Measurements from ENCODE around the gene SNAPC2.

DNA sequence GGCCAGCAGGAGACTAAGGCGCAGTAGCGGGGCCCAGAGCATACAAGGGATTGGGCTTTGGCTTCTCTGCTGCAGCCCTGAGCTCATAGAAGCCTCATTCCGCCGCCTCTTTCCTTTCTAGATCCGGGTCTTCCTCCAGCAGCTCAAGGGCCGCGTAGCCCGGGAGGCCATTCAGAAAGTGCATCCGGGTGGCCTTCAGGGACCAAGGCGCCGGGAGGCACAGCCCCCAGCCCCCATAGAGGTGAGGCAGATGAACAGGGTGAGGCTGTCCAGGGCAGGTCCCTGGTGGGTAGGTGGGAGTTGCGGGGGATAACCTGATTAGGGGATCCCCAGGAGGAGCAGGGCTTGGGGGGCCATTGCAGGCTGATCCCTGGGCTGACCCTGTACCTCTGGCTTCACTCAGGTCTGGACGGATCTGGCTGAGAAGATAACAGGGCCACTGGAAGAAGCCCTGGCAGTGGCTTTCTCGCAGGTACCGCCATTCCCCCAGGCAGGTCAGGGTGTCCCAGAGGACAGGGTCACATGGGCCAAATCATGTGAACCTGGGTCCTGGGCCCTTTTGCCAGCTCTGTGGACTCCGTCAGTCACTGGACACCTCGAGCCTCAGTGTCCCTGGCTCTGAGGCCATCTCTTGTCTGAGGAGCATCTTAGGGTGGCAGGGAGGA, 1.3 kb downstream of the SNAPC2 start:
- TF ChIP-seq EZH2phosphoT487 (IDR thresholded peaks at IDR 0.05; ENCODE audit: borderline replicate concordance, low read depth), result no peak
- no peak for TF ChIP-seq RAD21 (IDR thresholded peaks at IDR 0.05; ENCODE audit: low read length)
- TF ChIP-seq, protein P1, sequence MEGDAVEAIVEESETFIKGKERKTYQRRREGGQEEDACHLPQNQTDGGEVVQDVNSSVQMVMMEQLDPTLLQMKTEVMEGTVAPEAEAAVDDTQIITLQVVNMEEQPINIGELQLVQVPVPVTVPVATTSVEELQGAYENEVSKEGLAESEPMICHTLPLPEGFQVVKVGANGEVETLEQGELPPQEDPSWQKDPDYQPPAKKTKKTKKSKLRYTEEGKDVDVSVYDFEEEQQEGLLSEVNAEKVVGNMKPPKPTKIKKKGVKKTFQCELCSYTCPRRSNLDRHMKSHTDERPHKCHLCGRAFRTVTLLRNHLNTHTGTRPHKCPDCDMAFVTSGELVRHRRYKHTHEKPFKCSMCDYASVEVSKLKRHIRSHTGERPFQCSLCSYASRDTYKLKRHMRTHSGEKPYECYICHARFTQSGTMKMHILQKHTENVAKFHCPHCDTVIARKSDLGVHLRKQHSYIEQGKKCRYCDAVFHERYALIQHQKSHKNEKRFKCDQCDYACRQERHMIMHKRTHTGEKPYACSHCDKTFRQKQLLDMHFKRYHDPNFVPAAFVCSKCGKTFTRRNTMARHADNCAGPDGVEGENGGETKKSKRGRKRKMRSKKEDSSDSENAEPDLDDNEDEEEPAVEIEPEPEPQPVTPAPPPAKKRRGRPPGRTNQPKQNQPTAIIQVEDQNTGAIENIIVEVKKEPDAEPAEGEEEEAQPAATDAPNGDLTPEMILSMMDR (IDR thresholded peaks at IDR 0.05), result no peak
- TF ChIP-seq JUND (IDR thresholded peaks at IDR 0.05), result no peak
- no peak for TF ChIP-seq EP300 (IDR thresholded peaks at IDR 0.05; ENCODE audit: borderline replicate concordance in 1 of 2, low read depth in 1 of 2, low read length in 1 of 2)
- TF ChIP-seq RFX5 (IDR thresholded peaks at IDR 0.05; ENCODE audit: low read length), result no peak
- no peak for TF ChIP-seq TEAD4 (IDR thresholded peaks at IDR 0.05; ENCODE audit: borderline replicate concordance, insufficient read depth)
- TF ChIP-seq, protein P2, sequence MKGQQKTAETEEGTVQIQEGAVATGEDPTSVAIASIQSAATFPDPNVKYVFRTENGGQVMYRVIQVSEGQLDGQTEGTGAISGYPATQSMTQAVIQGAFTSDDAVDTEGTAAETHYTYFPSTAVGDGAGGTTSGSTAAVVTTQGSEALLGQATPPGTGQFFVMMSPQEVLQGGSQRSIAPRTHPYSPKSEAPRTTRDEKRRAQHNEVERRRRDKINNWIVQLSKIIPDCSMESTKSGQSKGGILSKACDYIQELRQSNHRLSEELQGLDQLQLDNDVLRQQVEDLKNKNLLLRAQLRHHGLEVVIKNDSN (IDR thresholded peaks at IDR 0.05; ENCODE audit: borderline replicate concordance, low read depth), result no peak
- TF ChIP-seq, protein P3, sequence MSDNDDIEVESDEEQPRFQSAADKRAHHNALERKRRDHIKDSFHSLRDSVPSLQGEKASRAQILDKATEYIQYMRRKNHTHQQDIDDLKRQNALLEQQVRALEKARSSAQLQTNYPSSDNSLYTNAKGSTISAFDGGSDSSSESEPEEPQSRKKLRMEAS (IDR thresholded peaks at IDR 0.05; ENCODE audit: low read depth), result no peak
- no peak for TF ChIP-seq YY1 (IDR thresholded peaks at IDR 0.05; ENCODE audit: low read depth)
